GM19193 (cell line): ENCODE data around the gene TPM4.

ENCODE experiments used
- POLR2A ChIP-seq: IDR thresholded peaks from 4 replicates; pipeline ENCODE4 v1.6.1; 2011; ENCODE audit not compliant: insufficient read depth, insufficient read length; ENCODE audit errors: extremely low read depth

Gene TPM4

GRCh38 chr19:16148443-16149229 lies 72.3 kb downstream of the TPM4 start:
- TF ChIP-seq POLR2A = no peak
